HG02759 (cell line): ENCODE measurements around the gene GABRD.

Experiments
- ATAC-seq: cut with Tn5 transposase; IDR thresholded peaks from one replicate; pipeline ENCODE4 v1.9.1; 2021; ENCODE audit warnings: mild to moderate bottlenecking, moderate library complexity; ENCODE audit not compliant: unreplicated experiment

The GABRD gene

GRCh38 chr1:2073382-2074230 lies 54.5 kb downstream of the GABRD start:
- no peak for ATAC-seq

GRCh38 chr1:2074396-2074795 lies 55.3 kb downstream of the GABRD start:
- ATAC-seq: no peak

GRCh38 chr1:2074944-2075740 lies 56.0 kb downstream of the GABRD start:
- ATAC-seq: no peak

GRCh38 chr1:2076826-2077225 lies 57.7 kb downstream of the GABRD start:
- ATAC-seq: no peak

GRCh38 chr1:2078170-2078569 lies 59.0 kb downstream of the GABRD start:
- ATAC-seq: no peak

GRCh38 chr1:2079396-2080085 lies 60.4 kb downstream of the GABRD start:
- ATAC-seq: no peak

- no peak for ATAC-seq
Observed at GRCh38 chr1:2080140-2080539, 61.0 kb downstream of the GABRD start.
